Uterus (tissue), 4 donors: Measurements from ENCODE around the gene NEUROD2. TPM values are rescaled to one million over a fixed set of nuclear protein-coding genes. Genes with fewer than 3 reads are reported as not detected.
"Not testable (repeated sequence)": the region's sequence is repeated elsewhere in the genome, so short reads cannot be mapped to it uniquely, and the experiment has no call there.

ENCODE experiments used
- DNase-seq, 2 donors: peaks; one replicate each; pipeline ENCODE4 v3.0.0-alpha.2; 2019 to 2020
- H3K27ac ChIP-seq, 2 donors: fragments of 200-600 bp; sonication (generic); 1 replicate in 1 of 2; 2 replicates in 1 of 2; pipeline ENCODE4 v1.5.1; 2016 to 2018
- H3K27me3 ChIP-seq, 2 donors: fragments of 200-600 bp; sonication (generic); one replicate each; pipeline ENCODE4 v1.5.1; 2018 to 2019; ENCODE audit warnings: control low read depth in 1 of 2
- H3K36me3 ChIP-seq, 2 donors: fragments of 200-600 bp; sonication (generic); one replicate each; pipeline ENCODE4 v1.5.1; 2019; ENCODE audit warnings: control low read depth in 1 of 2
- H3K4me1 ChIP-seq, 2 donors: fragments of 200-600 bp; sonication (generic); one replicate each; pipeline ENCODE4 v1.5.1; 2018 to 2019; ENCODE audit warnings: control low read depth in 1 of 2
- H3K4me3 ChIP-seq, 2 donors: fragments of 200-600 bp; sonication (generic); 1 replicate in 1 of 2; 2 replicates in 1 of 2; pipeline ENCODE4 v1.5.1; 2018 to 2019; ENCODE audit warnings: mild to moderate bottlenecking in 1 of 2
- H3K9me3 ChIP-seq, 2 donors: fragments of 200-600 bp; sonication (generic); one replicate each; pipeline ENCODE4 v1.5.1; 2019; ENCODE audit warnings: control low read depth in 1 of 2
- POLR2A ChIP-seq, 2 donors: fragments of 450-650 bp; IDR thresholded peaks; one replicate each; pipeline ENCODE4 v1.6.1; 2016; ENCODE audit warnings: antibody characterized with exemption in 2 of 2, mild to moderate bottlenecking in 1 of 2, moderate library complexity in 1 of 2
- intact Hi-C: fragments of 100-400 bp; cut with DNase I; formaldehyde crosslinking; loops from one replicate; pipeline ENCODE4 v1.15.1; 2023; ENCODE audit warnings: low total_unique reads
- total RNA-seq, 4 donors: library from RNA; depleted of rRNA in 3 of 4; stranded (reverse); fragments of >200 nt in 3 of 4; gene quantifications; one replicate each; pipeline versions ENCODE4 v1.1.0 to v1.2.4, GENCODE V29; 2014 to 2023
- TF ChIP-seq, protein P1 (sequence below), 4 experiments: fragments of 200-600 bp in 2 of 4; fragments of 450-650 bp in 2 of 4; sonication (generic) in 2 of 4; IDR thresholded peaks; one replicate each; pipeline ENCODE4 v1.5.1; 2016 to 2019; ENCODE audit warnings: antibody characterized with exemption in 4 of 4, mild to moderate bottlenecking in 2 of 4, moderate library complexity in 1 of 4
- donor health status: DM: yes; HTN: yes; CAD: no.

NEUROD2 gene
- total RNA-seq, 4 donors from 2014 or later, result not detected

DNA sequence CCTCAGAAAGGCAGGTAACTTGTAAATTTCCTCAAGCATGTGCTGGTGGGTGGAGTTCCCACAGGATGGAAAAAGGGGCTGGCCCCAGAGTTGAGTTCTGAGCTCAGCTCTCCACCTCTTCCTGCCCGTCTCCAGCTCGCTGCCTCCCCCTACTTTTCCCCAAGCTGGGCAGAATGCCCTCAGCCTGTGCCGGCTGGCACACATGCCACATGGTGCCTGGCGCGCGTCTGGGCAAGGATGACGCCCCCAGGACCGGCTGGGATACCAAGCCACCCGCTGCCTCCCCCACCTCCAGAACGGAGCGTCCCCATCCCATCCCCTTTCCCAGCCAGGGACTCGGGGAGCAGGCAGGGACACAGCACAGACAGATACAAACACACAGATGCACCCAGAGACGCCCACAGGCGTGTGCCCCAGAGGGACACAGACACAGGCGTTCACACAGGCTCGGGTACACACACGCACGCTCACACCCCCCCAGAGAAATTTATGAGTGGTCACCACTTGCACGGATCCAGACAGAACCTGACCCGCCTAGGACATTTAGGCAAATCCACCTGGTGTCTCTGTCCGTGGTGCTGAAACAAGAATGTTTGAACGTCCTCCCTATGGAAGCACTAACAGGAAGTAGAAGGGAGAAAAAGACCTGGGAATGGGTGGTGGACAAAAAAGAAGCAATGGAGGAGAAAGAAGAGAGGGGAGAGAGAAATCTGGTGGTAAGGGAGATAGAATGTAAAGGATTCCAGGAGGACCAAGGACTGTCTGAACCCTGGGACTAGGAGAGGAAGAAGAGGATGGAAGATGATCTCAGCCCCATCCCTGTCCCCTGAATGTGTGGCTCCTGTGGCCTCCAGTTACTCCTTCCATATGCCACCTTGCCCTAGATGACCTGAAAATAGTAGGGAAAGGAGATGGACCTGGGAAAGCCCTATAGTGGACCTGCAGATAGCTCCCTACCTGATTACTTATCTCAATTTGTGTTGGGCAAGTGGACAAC is 15.5 kb downstream of the NEUROD2 start:
- H3K27ac ChIP-seq, result no peak overlapping the region
- no peak overlapping the region for H3K4me3 ChIP-seq
- intact Hi-C loops, result no loop called here
- no peaks in the 10 kb centered on the region for H3K9me3 ChIP-seq
- H3K27me3 ChIP-seq, result peaks cover 8 to 18% of the 10 kb centered on the region in 2 donors
- DNase-seq, result no peak
- TF ChIP-seq, protein P1, sequence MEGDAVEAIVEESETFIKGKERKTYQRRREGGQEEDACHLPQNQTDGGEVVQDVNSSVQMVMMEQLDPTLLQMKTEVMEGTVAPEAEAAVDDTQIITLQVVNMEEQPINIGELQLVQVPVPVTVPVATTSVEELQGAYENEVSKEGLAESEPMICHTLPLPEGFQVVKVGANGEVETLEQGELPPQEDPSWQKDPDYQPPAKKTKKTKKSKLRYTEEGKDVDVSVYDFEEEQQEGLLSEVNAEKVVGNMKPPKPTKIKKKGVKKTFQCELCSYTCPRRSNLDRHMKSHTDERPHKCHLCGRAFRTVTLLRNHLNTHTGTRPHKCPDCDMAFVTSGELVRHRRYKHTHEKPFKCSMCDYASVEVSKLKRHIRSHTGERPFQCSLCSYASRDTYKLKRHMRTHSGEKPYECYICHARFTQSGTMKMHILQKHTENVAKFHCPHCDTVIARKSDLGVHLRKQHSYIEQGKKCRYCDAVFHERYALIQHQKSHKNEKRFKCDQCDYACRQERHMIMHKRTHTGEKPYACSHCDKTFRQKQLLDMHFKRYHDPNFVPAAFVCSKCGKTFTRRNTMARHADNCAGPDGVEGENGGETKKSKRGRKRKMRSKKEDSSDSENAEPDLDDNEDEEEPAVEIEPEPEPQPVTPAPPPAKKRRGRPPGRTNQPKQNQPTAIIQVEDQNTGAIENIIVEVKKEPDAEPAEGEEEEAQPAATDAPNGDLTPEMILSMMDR (IDR thresholded peaks at IDR 0.05), result no peak
- no peaks in the 10 kb centered on the region for H3K36me3 ChIP-seq
- H3K4me1 ChIP-seq, result no peaks in the 10 kb centered on the region

DNA sequence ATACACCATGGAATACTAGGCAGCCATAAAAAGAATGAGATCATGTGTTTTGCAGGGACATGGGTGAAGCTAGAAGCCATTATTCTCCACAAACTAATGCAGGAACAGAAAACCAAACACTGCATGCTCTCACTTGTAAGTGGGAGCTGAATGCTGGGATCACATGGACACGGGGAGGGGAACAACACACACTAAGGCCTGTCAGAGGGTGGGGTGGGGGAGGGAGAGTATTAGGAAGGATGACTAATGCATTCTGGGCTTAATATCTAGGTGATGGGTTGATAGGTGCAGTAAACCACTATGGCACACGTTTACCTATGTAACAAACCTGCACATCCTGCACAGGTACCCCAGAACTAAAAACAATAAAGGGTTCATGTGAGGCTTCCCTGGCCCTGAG is 17.5 kb downstream of the NEUROD2 start:
- H3K27ac ChIP-seq, intact Hi-C loops: not testable (repeated sequence)

DNA sequence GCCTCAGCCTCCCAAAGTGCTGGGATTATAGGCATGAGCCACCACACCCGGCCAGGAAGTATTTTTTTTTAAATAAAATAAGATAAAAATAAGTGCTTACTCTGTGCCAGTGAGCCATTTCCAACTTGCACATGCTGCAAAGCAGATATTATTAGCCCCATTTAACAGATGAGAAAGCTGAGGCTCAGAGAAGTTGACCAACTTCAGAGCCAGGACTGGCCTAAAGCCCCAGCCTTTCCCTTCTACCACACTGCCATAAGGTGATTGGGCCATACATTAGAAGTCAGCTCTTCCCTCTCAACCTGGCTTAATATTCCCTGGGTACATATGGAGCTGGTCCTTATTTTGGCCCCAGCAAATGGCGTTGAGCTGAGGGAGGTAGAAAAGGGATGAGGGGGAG is 25.1 kb downstream of the NEUROD2 start:
- no peaks in the 10 kb centered on the region for H3K27me3 ChIP-seq
- TF ChIP-seq POLR2A (IDR thresholded peaks at IDR 0.05), result no peak
- TF ChIP-seq, protein P1 (IDR thresholded peaks at IDR 0.05), result no peak
- H3K36me3 ChIP-seq, result no peaks in the 10 kb centered on the region
- no peak overlapping the region for H3K4me3 ChIP-seq
- no peaks in the 10 kb centered on the region for H3K9me3 ChIP-seq
- DNase-seq, result no peak
- intact Hi-C loops, result no loop called here
- no peak overlapping the region for H3K27ac ChIP-seq
- H3K4me1 ChIP-seq, result no peaks in the 10 kb centered on the region

More for the DNA sequence above, 17.5 kb downstream of the NEUROD2 start:
- H3K36me3 ChIP-seq, H3K4me1 ChIP-seq, H3K4me3 ChIP-seq, DNase-seq, H3K9me3 ChIP-seq, H3K27me3 ChIP-seq: not testable (repeated sequence)

DNA sequence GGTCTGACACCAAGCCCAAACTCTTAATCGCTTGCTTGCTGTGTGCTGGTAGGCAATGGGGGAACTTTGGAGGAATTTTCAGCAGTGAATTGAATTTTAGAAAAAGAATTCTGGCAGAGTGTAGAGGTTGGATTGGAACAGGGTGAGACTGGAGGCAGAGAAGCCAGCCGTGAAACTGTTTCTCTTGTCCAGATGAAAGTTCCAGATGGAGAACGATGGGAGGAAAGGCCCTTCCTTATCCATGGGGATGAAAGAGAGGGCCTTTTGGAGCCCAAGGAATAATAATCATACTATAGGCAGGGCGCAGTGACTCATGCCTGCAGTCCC is 26.0 kb downstream of the NEUROD2 start:
- no peak overlapping the region for H3K27ac ChIP-seq
- no peak overlapping the region for H3K4me3 ChIP-seq
- no peaks in the 10 kb centered on the region for H3K9me3 ChIP-seq
- TF ChIP-seq POLR2A (IDR thresholded peaks at IDR 0.05), result no peak
- TF ChIP-seq, protein P1 (IDR thresholded peaks at IDR 0.05), result no peak
- H3K36me3 ChIP-seq, result no peaks in the 10 kb centered on the region
- intact Hi-C loops, result no loop called here
- no peak for DNase-seq
- H3K4me1 ChIP-seq, result no peaks in the 10 kb centered on the region
- no peaks in the 10 kb centered on the region for H3K27me3 ChIP-seq

DNA sequence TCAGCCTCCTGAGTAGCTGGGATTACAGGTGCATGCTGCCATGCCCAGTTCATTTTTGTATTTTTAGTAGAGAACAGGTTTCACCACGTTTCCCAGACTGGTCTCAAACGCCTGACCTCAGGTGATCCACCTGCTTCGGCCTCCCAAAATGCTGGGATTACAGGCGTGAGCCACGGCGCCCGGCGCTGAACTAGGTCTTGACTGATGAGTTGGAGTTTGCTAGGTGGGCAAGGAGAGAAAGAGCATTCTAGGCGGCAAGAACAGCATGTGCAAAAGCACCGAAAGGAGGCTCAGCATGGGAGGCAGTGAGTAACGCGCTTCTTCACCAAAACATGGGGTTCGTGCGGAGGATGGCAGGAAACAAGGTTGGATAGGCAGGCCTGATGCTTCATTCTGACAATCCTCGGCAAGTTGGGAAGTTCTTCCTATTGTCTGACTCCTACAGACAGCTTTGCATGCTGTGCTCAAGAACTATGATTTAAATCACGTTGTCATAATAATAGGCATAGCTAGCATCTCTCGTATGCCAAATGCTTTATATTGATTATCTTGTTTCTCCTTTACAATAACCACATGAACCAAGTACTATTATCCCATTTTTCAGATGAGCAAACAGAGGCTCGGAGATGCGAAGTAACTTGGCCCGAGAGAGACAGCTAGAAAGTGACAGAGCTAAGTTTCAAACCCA is 26.5 kb downstream of the NEUROD2 start:
- Histone ChIP-seq H3K27me3 (no peaks in the 10 kb centered on the region), H3K36me3 (no peaks in the 10 kb centered on the region), H3K4me1 (no peaks in the 10 kb centered on the region), H3K9me3 (no peaks in the 10 kb centered on the region), H3K27ac (no peak overlapping the region), H3K4me3 (no peak overlapping the region)
- intact Hi-C loops, result no loop called here
- DNase-seq, result no peak
- TF ChIP-seq, protein P1 (IDR thresholded peaks at IDR 0.05), result no peak
- TF ChIP-seq POLR2A (IDR thresholded peaks at IDR 0.05), result no peak
